ENCODE results near the gene TRIM40.

The TRIM40 gene

DNA sequence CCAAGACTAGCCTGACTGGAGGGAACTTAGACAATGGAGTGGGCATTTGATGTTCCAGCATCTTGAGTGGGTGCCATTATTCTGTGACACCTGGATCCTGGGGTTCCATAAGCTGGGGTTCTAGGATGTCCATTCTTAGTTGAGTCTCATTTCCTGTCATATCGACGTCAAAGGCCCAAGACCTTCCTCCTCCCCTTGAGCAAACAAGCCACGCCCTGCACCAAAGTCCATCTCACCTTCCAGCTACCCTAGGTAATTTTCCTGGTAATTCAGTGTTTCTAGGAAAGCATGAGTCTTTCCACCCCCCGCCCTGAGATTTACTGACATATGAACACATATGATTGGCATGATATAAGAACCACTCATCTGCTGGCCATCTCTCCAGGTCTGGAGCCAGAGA, at the start of gene TRIM40:
Gene TRIM40, plus strand, starts transcription at position 384 of the 400 bp plus-strand sequence. CDS start 897 bp downstream, outside the sequence.
- no peak for DNase-seq (ENCODE audit: low read depth in 3 of 3)

GRCh38 chr6:30087876-30088275, 48.1 kb upstream of the TRIM40 start:
- DNase-seq (ENCODE audit: low read depth in 3 of 3), result no peak

- DNase-seq (ENCODE audit: low read depth in 3 of 3), result no peak
Measured at GRCh38 chr6:30091577-30092381, 44.2 kb upstream of the TRIM40 start.

DNA sequence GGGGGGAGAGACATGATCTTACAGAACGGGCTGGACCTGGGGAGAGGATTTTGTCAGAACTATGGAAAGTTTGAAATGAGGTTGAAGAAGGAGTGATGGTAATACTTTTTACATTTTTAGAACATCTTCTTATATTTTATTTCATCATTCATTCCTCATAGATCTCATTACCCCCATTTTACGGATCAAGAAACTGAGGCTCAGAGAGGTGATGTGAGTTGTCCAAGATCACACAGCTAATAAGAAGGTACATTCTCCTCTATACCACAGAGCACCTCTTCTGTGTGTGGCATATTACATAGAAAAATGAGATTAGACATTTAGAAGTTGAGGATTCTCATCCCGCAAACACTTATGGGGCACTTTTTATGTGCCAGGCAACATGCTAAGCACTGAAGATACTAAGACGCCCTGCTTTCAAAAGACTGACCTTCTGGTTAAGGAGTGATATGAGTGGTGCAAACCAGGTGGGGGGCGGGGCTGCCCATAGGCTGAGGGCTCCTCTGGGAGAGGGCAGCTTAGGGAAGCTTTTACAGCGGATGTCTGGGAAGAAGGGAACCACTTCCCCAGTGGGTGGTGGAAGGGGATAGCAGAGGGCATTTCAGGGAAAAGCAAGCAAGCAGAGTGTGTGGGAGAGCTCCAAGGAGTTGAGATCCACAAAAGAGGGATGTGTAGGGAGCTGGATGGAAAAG, 42.9 kb upstream of the TRIM40 start:
- DNase-seq (ENCODE audit: low read depth in 3 of 3), result no peak

GRCh38 chr6:30093951-30094661, 41.8 kb upstream of the TRIM40 start:
- no peak for DNase-seq (ENCODE audit: low read depth in 3 of 3)

DNA sequence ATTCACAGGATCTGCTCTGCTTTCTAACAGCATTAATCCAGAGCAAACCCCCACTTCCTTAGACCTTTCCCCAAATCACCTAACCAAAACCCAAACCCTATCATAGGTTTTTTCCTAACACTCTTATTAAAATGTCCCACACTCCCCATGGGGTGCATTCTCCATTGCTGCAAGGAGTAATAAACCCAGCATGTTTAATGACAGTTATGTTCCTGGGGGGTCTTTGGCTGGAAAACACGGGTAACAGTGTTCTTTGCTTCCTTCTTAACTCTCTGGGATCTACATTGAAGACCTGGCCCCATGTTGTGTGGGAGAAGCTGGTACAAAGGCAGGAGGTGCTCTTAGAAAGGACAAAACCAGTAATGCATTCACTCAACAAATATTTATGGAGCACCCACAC, 39.1 kb upstream of the TRIM40 start:
- no peak for DNase-seq (ENCODE audit: low read depth in 3 of 3)

GRCh38 chr6:30097902-30098768, 37.8 kb upstream of the TRIM40 start:
- no peak for DNase-seq (ENCODE audit: low read depth in 3 of 3)

DNA sequence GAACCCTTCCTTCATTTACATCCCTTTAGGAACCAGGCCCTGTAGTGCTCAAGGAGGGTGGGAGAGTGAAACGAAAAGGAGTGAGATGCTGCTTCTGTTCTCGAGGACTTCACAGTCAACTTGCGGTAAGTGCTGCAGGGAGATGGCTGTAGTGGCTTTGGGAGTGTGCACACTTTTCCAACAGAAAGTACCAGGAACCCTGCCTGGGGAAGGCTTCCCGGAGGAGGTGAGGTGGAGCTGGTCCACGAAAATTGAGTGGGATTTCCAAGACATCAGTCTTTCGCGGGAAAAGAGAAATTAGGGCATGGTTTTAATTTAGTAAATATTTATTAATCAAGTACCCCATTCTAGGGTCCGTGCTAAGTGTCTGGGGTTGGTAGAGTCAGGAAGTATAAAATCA, 35.8 kb upstream of the TRIM40 start:
- no peak for DNase-seq (ENCODE audit: low read depth in 3 of 3)

DNA sequence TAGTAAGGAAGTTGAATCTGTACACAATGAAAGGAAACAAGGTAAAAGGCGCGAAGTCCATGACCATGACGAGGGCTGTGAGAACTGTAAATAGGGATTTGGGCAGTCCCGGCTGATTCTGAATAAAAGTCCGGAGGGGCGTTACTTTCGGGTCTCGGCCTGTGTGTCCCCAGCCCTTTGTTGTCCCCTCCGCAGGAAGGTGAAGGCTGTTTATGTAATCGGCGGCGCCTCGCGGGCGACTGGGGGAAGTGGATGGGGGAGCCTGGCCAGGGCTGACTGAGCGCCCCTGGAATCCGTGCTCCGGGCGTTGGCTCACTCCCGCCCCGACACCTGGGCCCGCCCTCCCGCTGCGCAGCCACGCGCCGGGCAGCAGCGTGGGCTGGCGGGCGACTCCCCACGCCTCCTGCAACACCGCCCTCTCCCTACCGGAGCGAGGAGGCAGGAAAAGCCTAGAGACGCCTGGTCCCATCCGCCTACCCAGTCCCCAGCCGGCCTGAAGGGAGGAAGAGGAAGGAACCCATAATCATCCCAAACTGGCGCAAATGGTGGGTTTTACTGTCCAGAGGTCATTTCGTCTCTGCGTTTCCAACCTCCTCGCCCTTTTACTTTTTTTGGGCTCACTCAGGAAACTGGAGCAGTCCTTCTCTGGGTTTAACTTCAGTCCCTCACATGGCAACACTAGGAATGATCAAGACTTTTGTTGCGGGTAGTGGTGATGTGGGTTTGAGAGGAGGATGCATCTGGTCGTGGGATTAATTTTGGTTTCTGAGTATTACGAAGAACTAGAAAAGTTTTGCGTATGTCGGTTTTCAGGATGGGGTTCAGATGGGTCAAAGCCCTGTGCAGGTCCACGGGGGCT, 35.1 kb upstream of the TRIM40 start:
- DNase-seq (ENCODE audit: low read depth in 3 of 3), result no peak

DNA sequence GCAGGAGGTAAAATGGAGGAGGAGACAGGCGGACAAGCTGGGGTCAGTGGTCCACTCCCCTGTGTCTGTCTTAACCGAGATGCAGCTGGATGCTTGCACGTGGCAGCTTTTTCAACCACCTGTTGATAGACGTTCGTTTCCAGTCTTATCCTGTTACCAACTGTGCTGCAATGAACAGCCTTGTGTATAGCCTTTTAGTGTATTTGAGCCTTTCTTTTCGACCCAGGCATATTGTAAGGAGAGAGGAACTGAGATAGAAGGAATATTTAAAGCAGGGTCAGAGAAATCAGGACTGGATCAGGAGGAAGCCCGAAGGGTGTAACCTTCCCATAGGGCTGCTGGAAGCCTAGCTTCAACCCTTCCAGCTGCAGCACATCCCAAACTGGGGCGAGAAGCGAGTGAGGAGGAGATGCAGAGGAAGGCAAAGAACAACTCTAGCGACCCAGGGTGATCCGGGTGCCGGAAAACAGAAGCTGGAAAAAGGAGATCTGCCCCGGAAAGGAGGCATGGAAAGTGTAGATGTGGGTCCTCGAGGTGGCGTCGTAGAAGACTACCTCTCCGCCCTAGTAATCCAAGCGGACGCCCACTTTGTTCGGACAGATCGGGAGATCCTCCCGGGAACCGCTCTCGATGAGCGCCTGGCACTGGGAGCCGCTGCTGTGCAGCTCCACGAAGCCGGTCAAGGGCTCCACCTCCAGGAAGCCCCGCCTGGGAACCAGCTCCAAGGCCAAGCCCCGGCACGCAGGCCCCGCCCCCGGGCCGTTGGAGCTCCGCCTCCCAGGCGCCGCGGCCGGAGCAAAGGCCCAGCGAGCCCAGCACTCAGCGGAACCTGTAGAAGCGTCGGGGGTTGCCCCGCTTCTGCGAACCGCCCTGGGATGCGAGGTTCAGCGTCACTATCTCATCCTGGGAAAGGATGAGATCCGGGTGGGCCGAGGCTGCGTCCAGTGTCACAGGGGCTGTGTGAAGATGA, 34.2 kb upstream of the TRIM40 start:
- DNase-seq (ENCODE audit: low read depth in 3 of 3), result peak; percentile 45 to 50 (median 50)

- DNase-seq (ENCODE audit: low read depth in 3 of 3), result no peak
Measured at GRCh38 chr6:30102414-30102969, 33.4 kb upstream of the TRIM40 start.

GRCh38 chr6:30102970-30103871, 32.7 kb upstream of the TRIM40 start:
- DNase-seq (ENCODE audit: low read depth in 3 of 3), result peak; percentile 58 to 73 (median 72)

DNA sequence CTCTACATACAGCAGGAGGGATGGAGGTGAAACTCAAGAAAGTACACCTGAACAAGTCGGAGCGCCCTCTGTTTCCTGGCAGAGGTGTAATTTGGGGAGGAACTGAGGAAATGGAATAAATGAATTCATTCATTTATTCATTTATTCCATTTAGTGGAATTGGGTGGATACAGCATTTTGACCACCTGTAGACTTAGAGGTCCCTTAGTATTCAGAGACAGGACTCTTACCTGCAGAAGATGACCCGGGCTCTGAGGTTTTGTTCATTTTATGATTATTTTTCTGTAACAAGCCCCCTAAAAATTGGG, 32.1 kb upstream of the TRIM40 start:
- DNase-seq (ENCODE audit: low read depth in 3 of 3), result no peak

DNA sequence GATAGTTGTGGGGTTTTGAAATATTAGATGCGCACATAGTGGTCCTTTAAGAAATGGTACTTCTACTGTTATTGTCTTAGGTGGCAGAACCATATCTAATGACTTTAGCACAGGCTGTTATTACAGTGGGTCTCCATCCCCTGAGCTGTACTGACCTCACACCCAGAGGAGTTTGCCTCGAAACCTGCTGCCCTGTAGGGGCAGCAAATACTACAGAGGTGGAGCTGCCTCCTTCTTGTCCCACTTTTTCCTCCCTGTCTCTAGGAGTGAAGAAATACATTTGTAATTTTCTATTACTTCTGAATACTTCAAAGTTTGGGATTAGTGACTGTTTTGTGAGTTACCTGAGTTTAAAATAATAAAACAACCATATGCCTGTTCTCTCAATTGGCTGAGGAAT, 31.3 kb upstream of the TRIM40 start:
- no peak for DNase-seq (ENCODE audit: low read depth in 3 of 3)

GRCh38 chr6:30111266-30111856, 24.6 kb upstream of the TRIM40 start:
- no peak for DNase-seq (ENCODE audit: low read depth in 3 of 3)

- no peak for DNase-seq (ENCODE audit: low read depth in 3 of 3)
Measured at GRCh38 chr6:30112402-30112994, 23.4 kb upstream of the TRIM40 start.

GRCh38 chr6:30113003-30113759, 22.8 kb upstream of the TRIM40 start, which contains the start of gene TRIM31:
Gene TRIM31, minus strand, starts transcription at chr6:30113090. Its CDS starts 285 bp downstream, at chr6:30112805.
- no peak for DNase-seq (ENCODE audit: low read depth in 3 of 3)

Measured in stimulated activated CD4-positive, alpha-beta T cell treated with anti-CD3 and anti-CD28 coated beads, TNF-alpha, amount 100 ng/mL, for 4 hours (primary cell).